GM19372 (cell line): ENCODE data around the gene NOS1AP.
"Not testable (repeated sequence)": the region's sequence is repeated elsewhere in the genome, so short reads cannot be mapped to it uniquely, and the experiment has no call there.

Experiments
- ATAC-seq: cut with Tn5 transposase; IDR thresholded peaks from one replicate; pipeline ENCODE4 v1.9.1; 2021; ENCODE audit warnings: mild to moderate bottlenecking, low read depth, moderate library complexity; ENCODE audit not compliant: unreplicated experiment

NOS1AP gene

GRCh38 chr1:162419450-162419931 is 350.0 kb downstream of the NOS1AP start:
- ATAC-seq: not testable (repeated sequence)
